ENCODE measurements around the gene GLG1. TPM values are rescaled to one million over a fixed set of nuclear protein-coding genes. Genes with fewer than 3 reads are reported as not detected.
A peak's percentile ranks its signal among the peaks of the same experiment; 100 is the strongest.
"Not testable (repeated sequence)": the region's sequence is repeated elsewhere in the genome, so short reads cannot be mapped to it uniquely, and the experiment has no call there.

Gene GLG1
- total RNA-seq, 1 donor from 2014 or later, result 276 TPM

- H3K27ac Mint-ChIP-seq (ENCODE audit: unreplicated experiment); H3K27me3 Mint-ChIP-seq (ENCODE audit: low read depth); H3K36me3 Mint-ChIP-seq (ENCODE audit: low read depth); H3K4me1 Mint-ChIP-seq (ENCODE audit: low read depth); H3K4me3 Mint-ChIP-seq (ENCODE audit: unreplicated experiment); DNase-seq (ENCODE audit: low spot score); H3K9me3 Mint-ChIP-seq (ENCODE audit: low read depth): not testable (repeated sequence)
Observed at GRCh38 chr16:74412138-74412774, 194.7 kb downstream of the GLG1 start.

- H3K4me1 Mint-ChIP-seq (ENCODE audit: low read depth); H3K9me3 Mint-ChIP-seq (ENCODE audit: low read depth); H3K27me3 Mint-ChIP-seq (ENCODE audit: low read depth); DNase-seq (ENCODE audit: low spot score); H3K36me3 Mint-ChIP-seq (ENCODE audit: low read depth); H3K27ac Mint-ChIP-seq (ENCODE audit: unreplicated experiment); H3K4me3 Mint-ChIP-seq (ENCODE audit: unreplicated experiment): not testable (repeated sequence)
Observed at GRCh38 chr16:74410981-74411380, 195.9 kb downstream of the GLG1 start.

GRCh38 chr16:74410057-74410957 lies 196.6 kb downstream of the GLG1 start:
- H3K36me3 Mint-ChIP-seq (ENCODE audit: low read depth); H3K27ac Mint-ChIP-seq (ENCODE audit: unreplicated experiment); H3K27me3 Mint-ChIP-seq (ENCODE audit: low read depth); H3K4me3 Mint-ChIP-seq (ENCODE audit: unreplicated experiment); H3K9me3 Mint-ChIP-seq (ENCODE audit: low read depth); H3K4me1 Mint-ChIP-seq (ENCODE audit: low read depth); DNase-seq (ENCODE audit: low spot score): not testable (repeated sequence)

- H3K4me1 Mint-ChIP-seq (ENCODE audit: low read depth), result not testable (repeated sequence)
Observed at GRCh38 chr16:74409185-74409981, 197.5 kb downstream of the GLG1 start.

GRCh38 chr16:74407362-74407705 lies 199.6 kb downstream of the GLG1 start:
- H3K4me1 Mint-ChIP-seq (ENCODE audit: low read depth); DNase-seq (ENCODE audit: low spot score); H3K36me3 Mint-ChIP-seq (ENCODE audit: low read depth); H3K27me3 Mint-ChIP-seq (ENCODE audit: low read depth); H3K9me3 Mint-ChIP-seq (ENCODE audit: low read depth); H3K4me3 Mint-ChIP-seq (ENCODE audit: unreplicated experiment); H3K27ac Mint-ChIP-seq (ENCODE audit: unreplicated experiment): not testable (repeated sequence)

More at GRCh38 chr16:74409185-74409981, 197.5 kb downstream of the GLG1 start:
- not testable (repeated sequence) for H3K27me3 Mint-ChIP-seq (ENCODE audit: low read depth); H3K9me3 Mint-ChIP-seq (ENCODE audit: low read depth); H3K4me3 Mint-ChIP-seq (ENCODE audit: unreplicated experiment); H3K36me3 Mint-ChIP-seq (ENCODE audit: low read depth); H3K27ac Mint-ChIP-seq (ENCODE audit: unreplicated experiment)
- peak; percentile 60 for DNase-seq (ENCODE audit: low spot score)

- H3K27me3 Mint-ChIP-seq (ENCODE audit: low read depth); H3K4me3 Mint-ChIP-seq (ENCODE audit: unreplicated experiment); DNase-seq (ENCODE audit: low spot score); H3K9me3 Mint-ChIP-seq (ENCODE audit: low read depth); H3K4me1 Mint-ChIP-seq (ENCODE audit: low read depth); H3K27ac Mint-ChIP-seq (ENCODE audit: unreplicated experiment); H3K36me3 Mint-ChIP-seq (ENCODE audit: low read depth): not testable (repeated sequence)
Observed at GRCh38 chr16:74406600-74407361, 200.1 kb downstream of the GLG1 start.

GRCh38 chr16:74404148-74404933 lies 202.6 kb downstream of the GLG1 start:
- H3K27ac Mint-ChIP-seq (ENCODE audit: unreplicated experiment); H3K4me3 Mint-ChIP-seq (ENCODE audit: unreplicated experiment); H3K36me3 Mint-ChIP-seq (ENCODE audit: low read depth); H3K9me3 Mint-ChIP-seq (ENCODE audit: low read depth); H3K4me1 Mint-ChIP-seq (ENCODE audit: low read depth); DNase-seq (ENCODE audit: low spot score); H3K27me3 Mint-ChIP-seq (ENCODE audit: low read depth): not testable (repeated sequence)

- H3K27ac Mint-ChIP-seq (ENCODE audit: unreplicated experiment); H3K4me1 Mint-ChIP-seq (ENCODE audit: low read depth); H3K9me3 Mint-ChIP-seq (ENCODE audit: low read depth); H3K27me3 Mint-ChIP-seq (ENCODE audit: low read depth); DNase-seq (ENCODE audit: low spot score); H3K36me3 Mint-ChIP-seq (ENCODE audit: low read depth); H3K4me3 Mint-ChIP-seq (ENCODE audit: unreplicated experiment): not testable (repeated sequence)
Observed at GRCh38 chr16:74400238-74400637, 206.7 kb downstream of the GLG1 start.

GRCh38 chr16:74398212-74398895 lies 208.6 kb downstream of the GLG1 start:
- not testable (repeated sequence) for H3K36me3 Mint-ChIP-seq (ENCODE audit: low read depth); H3K4me1 Mint-ChIP-seq (ENCODE audit: low read depth); H3K27ac Mint-ChIP-seq (ENCODE audit: unreplicated experiment); DNase-seq (ENCODE audit: low spot score); H3K9me3 Mint-ChIP-seq (ENCODE audit: low read depth); H3K4me3 Mint-ChIP-seq (ENCODE audit: unreplicated experiment); H3K27me3 Mint-ChIP-seq (ENCODE audit: low read depth)
